Gastroesophageal sphincter (tissue), 4 donors: ENCODE measurements around the gene DNAJC12. TPM values are rescaled to one million over a fixed set of nuclear protein-coding genes. Genes with fewer than 3 reads are reported as not detected.

Experiments
- ATAC-seq: fragments of 150-250 bp; one replicate; pipeline ENCODE4 v1.9.1; 2016; ENCODE audit warnings: mild to moderate bottlenecking, moderate library complexity
- H3K27ac ChIP-seq, 4 donors: fragments of 200-600 bp; sonication (generic) in 3 of 4; 1 replicate in 3 of 4; 2 replicates in 1 of 4; pipeline ENCODE4 v1.5.1; 2016 to 2019
- H3K27me3 ChIP-seq: fragments of 200-600 bp; sonication (generic); one replicate; pipeline ENCODE4 v1.5.1; 2019
- H3K36me3 ChIP-seq, 2 donors: fragments of 200-600 bp; sonication (generic); one replicate each; pipeline ENCODE4 v1.5.1; 2019; ENCODE audit warnings: control low read depth in 1 of 2
- H3K4me1 ChIP-seq, 3 donors: fragments of 200-600 bp; sonication (generic); 1 replicate in 2 of 3; 2 replicates in 1 of 3; pipeline ENCODE4 v1.5.1; 2016 to 2019; ENCODE audit warnings: control low read depth in 2 of 3
- H3K4me3 ChIP-seq, 2 donors: fragments of 200-600 bp; sonication (generic); one replicate each; pipeline ENCODE4 v1.5.1; 2019; ENCODE audit warnings: mild to moderate bottlenecking in 1 of 2, moderate library complexity in 1 of 2
- H3K9me3 ChIP-seq, 3 donors: fragments of 200-600 bp; sonication (generic); one replicate each; pipeline ENCODE4 v1.5.1; 2017 to 2019; ENCODE audit warnings: control low read depth in 2 of 3
- CTCF ChIP-seq, 4 experiments: fragments of 200-600 bp in 2 of 4; fragments of 450-650 bp in 2 of 4; sonication (generic) in 1 of 4; IDR thresholded peaks; one replicate each; pipeline ENCODE4 v1.5.1; 2017 to 2019; ENCODE audit warnings: antibody characterized with exemption in 4 of 4, mild to moderate bottlenecking in 2 of 4, moderate library complexity in 2 of 4
- EP300 ChIP-seq: sonication (generic); formaldehyde crosslinking; IDR thresholded peaks from one replicate; pipeline ENCODE4 v1.6.1; 2017; ENCODE audit warnings: antibody characterized with exemption, mild to moderate bottlenecking
- POLR2A ChIP-seq, 2 donors: fragments of 450-650 bp; IDR thresholded peaks; one replicate each; pipeline ENCODE4 v1.6.1; 2017; ENCODE audit warnings: antibody characterized with exemption in 2 of 2, mild to moderate bottlenecking in 2 of 2, moderate library complexity in 1 of 2
- POLR2AphosphoS5 ChIP-seq: sonication (generic); formaldehyde crosslinking; IDR thresholded peaks from one replicate; pipeline ENCODE4 v1.6.1; 2017; ENCODE audit warnings: antibody characterized with exemption
- WGBS, 2 donors: methylation state at CpG; one replicate each; pipeline ENCODE4 v1.1.5; 2018; ENCODE audit warnings: low coverage in 1 of 2; 5-methylcytosine and 5-hydroxymethylcytosine counted together
- total RNA-seq, 4 donors: library from RNA; depleted of rRNA; stranded (reverse); fragments of >200 nt; gene quantifications; one replicate each; pipeline ENCODE4 v1.1.0, GENCODE V29; 2016

DNAJC12 gene
- total RNA-seq, 4 donors from 2014 or later = 2.5 to 4.6 (median 3.3) TPM

- TF ChIP-seq CTCF (IDR thresholded peaks at IDR 0.05) (peak in 2 of 4 experiments; percentile 16 to 23), EP300 (no peak)
- Histone ChIP-seq H3K4me1 (peaks cover 0 to 7% (median 0%) of the 10 kb centered on the region in 3 donors), H3K27me3 (peaks cover 4% of the 10 kb centered on the region), H3K36me3 (no peaks in the 10 kb centered on the region), H3K9me3 (no peaks in the 10 kb centered on the region), H3K4me3 (no peak overlapping the region), H3K27ac (no peak overlapping the region)
- WGBS, 2 donors = 41 to 67% methylated on average over 2 to 13 of the region's 15 CpGs
- ATAC-seq = no peak
These were observed 49.7 kb downstream of the DNAJC12 start for GRCh38 chr10:67788028-67788886.

- Histone ChIP-seq H3K9me3 (no peaks in the 10 kb centered on the region), H3K4me1 (peaks cover 0 to 3% (median 0%) of the 10 kb centered on the region in 3 donors), H3K36me3 (no peaks in the 10 kb centered on the region), H3K27me3 (peaks cover 4% of the 10 kb centered on the region), H3K4me3 (no peak overlapping the region), H3K27ac (no peak overlapping the region)
- 91 to 100% methylated on average over 1 of the region's 1 CpG for WGBS, 2 donors
- ATAC-seq = peak; percentile 31
- TF ChIP-seq POLR2AphosphoS5 = no peak
- no peak for TF ChIP-seq EP300
- TF ChIP-seq CTCF (IDR thresholded peaks at IDR 0.05) = no peak
- TF ChIP-seq POLR2A (IDR thresholded peaks at IDR 0.05) = no peak
These were observed 52.9 kb downstream of the DNAJC12 start for GRCh38 chr10:67785098-67785497.

- no peak for ATAC-seq
- H3K4me3 ChIP-seq = no peak overlapping the region
- TF ChIP-seq POLR2A (IDR thresholded peaks at IDR 0.05) (no peak), POLR2AphosphoS5 (no peak), EP300 (no peak)
- peaks cover 0 to 9% (median 0%) of the 10 kb centered on the region in 3 donors for H3K4me1 ChIP-seq
- peaks cover 4% of the 10 kb centered on the region for H3K27me3 ChIP-seq
- 18 to 36% methylated on average over 3 of the region's 3 CpGs for WGBS, 2 donors
- no peaks in the 10 kb centered on the region for H3K9me3 ChIP-seq
- H3K27ac ChIP-seq = no peak overlapping the region
- H3K36me3 ChIP-seq = no peaks in the 10 kb centered on the region
These were observed 53.5 kb downstream of the DNAJC12 start for GRCh38 chr10:67784474-67784873.

GRCh38 chr10:67783606-67784294 lies 54.2 kb downstream of the DNAJC12 start:
- Histone ChIP-seq H3K9me3 (no peaks in the 10 kb centered on the region), H3K36me3 (no peaks in the 10 kb centered on the region), H3K4me3 (no peak overlapping the region), H3K27me3 (peaks cover 4% of the 10 kb centered on the region), H3K4me1 (peaks cover 0 to 12% (median 0%) of the 10 kb centered on the region in 3 donors), H3K27ac (no peak overlapping the region)
- TF ChIP-seq CTCF (IDR thresholded peaks at IDR 0.05) = no peak
- no peak for TF ChIP-seq POLR2AphosphoS5
- no peak for TF ChIP-seq POLR2A (IDR thresholded peaks at IDR 0.05)
- no peak for TF ChIP-seq EP300
- ATAC-seq = no peak
- WGBS, 2 donors = 85 to 88% methylated on average over 4 to 5 of the region's 5 CpGs

GRCh38 chr10:67782530-67782929 lies 55.5 kb downstream of the DNAJC12 start:
- H3K9me3 ChIP-seq = no peaks in the 10 kb centered on the region
- TF ChIP-seq POLR2A (IDR thresholded peaks at IDR 0.05) (no peak), POLR2AphosphoS5 (no peak), EP300 (no peak), CTCF (IDR thresholded peaks at IDR 0.05) (no peak)
- peaks cover 4% of the 10 kb centered on the region for H3K27me3 ChIP-seq
- ATAC-seq = no peak
- no peak overlapping the region for H3K27ac ChIP-seq
- no peak overlapping the region for H3K4me3 ChIP-seq
- H3K36me3 ChIP-seq = no peaks in the 10 kb centered on the region
- peaks cover 0 to 12% (median 0%) of the 10 kb centered on the region in 3 donors for H3K4me1 ChIP-seq
- WGBS, 2 donors = 60% methylated on average over 1 to 2 of the region's 2 CpGs
